Measurements from ENCODE around the gene RUNX1. TPM values are rescaled to one million over a fixed set of nuclear protein-coding genes. Genes with fewer than 3 reads are reported as not detected.

The RUNX1 gene
- total and polyA plus RNA-seq, 8 donors: 7.5 to 89.6 (median 10.8) TPM

DNA sequence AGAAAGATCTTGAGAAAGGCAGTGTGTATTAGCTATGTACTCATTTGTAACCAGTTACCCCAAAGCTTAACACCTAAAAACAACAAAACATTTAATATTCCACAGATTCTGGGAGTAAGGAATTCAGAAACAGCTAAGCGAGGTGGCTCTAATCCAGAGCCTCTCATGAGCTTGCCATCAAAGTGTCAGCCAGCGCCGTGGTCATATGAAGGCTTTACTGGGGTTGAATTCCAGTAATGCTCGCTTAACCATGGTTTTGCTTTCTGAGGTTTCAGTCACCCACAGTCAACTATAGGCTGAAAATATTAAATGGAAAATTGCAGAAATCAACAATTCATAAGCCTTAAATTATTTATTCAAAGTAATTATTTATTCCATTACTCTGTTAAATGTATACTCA, 278.5 kb downstream of the RUNX1 start:
- Histone ChIP-seq H3K36me3 (no peaks in the 10 kb centered on the region), H3K4me1 (no peaks in the 10 kb centered on the region), H3K27ac (no peak overlapping the region), H3K4me3 (no peak overlapping the region), H3K9me3 (no peaks in the 10 kb centered on the region), H3K27me3 (peaks cover 0 to 4% of the 10 kb centered on the region in 2 donors)
- ATAC-seq: no peak
- DNase-seq: no peak
- intact Hi-C loops (cut with DNase I): no loop called here
- TF ChIP-seq, protein P1, sequence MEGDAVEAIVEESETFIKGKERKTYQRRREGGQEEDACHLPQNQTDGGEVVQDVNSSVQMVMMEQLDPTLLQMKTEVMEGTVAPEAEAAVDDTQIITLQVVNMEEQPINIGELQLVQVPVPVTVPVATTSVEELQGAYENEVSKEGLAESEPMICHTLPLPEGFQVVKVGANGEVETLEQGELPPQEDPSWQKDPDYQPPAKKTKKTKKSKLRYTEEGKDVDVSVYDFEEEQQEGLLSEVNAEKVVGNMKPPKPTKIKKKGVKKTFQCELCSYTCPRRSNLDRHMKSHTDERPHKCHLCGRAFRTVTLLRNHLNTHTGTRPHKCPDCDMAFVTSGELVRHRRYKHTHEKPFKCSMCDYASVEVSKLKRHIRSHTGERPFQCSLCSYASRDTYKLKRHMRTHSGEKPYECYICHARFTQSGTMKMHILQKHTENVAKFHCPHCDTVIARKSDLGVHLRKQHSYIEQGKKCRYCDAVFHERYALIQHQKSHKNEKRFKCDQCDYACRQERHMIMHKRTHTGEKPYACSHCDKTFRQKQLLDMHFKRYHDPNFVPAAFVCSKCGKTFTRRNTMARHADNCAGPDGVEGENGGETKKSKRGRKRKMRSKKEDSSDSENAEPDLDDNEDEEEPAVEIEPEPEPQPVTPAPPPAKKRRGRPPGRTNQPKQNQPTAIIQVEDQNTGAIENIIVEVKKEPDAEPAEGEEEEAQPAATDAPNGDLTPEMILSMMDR (IDR thresholded peaks at IDR 0.05): no peak

DNA sequence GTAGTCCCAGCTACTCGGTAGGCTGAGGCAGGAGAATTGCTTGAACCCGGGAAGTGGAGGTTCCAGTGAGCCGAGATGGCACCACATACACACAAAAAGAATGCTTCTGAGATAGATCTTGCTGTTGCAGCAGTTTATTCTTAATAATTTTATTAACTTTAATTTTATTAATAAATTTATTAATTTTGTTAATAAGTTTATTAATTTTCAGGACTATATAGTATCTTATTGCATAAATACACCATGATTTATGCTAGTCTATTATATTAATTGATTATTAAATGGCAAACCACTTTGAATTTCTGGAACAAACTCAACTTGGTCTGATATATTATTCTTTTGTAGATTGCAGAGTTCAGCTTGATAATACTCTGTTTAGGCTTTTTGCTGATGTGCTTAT, 280.8 kb downstream of the RUNX1 start:
- ATAC-seq: no peak

DNA sequence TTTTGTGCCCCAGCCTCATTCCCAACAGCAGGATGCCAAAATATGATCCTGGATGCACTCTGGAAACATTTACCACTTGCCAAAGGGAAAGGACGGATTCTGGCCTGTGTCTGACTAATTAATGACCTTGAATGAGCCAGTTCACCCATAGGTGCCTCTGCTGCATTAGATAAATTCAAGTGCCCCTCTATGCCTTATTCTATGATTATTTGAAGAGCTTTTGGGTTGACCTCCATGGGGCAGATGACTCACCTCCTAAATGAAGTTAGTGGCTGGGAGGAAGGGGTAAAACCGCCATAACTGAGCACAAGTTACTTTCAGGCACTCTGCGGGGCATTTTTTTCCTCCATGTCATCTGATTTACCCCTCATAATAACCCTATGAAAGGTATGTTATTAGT, 282.2 kb downstream of the RUNX1 start:
- no peaks in the 10 kb centered on the region for H3K4me1 ChIP-seq
- H3K4me3 ChIP-seq: no peak overlapping the region
- ATAC-seq: no peak
- no peak overlapping the region for H3K27ac ChIP-seq
- intact Hi-C loops (cut with DNase I): no loop called here
- H3K36me3 ChIP-seq: no peaks in the 10 kb centered on the region
- TF ChIP-seq, protein P1 (IDR thresholded peaks at IDR 0.05): no peak
- H3K27me3 ChIP-seq: peaks cover 0 to 4% of the 10 kb centered on the region in 2 donors
- no peak for DNase-seq
- no peaks in the 10 kb centered on the region for H3K9me3 ChIP-seq

More for the DNA sequence above, 280.8 kb downstream of the RUNX1 start:
- Histone ChIP-seq H3K27ac (no peak overlapping the region), H3K27me3 (peaks cover 0 to 4% of the 10 kb centered on the region in 2 donors), H3K36me3 (no peaks in the 10 kb centered on the region), H3K9me3 (no peaks in the 10 kb centered on the region), H3K4me1 (no peaks in the 10 kb centered on the region), H3K4me3 (no peak overlapping the region)
- no peak for DNase-seq
- intact Hi-C loops (cut with DNase I): no loop called here
- TF ChIP-seq, protein P1 (IDR thresholded peaks at IDR 0.05): no peak

DNA sequence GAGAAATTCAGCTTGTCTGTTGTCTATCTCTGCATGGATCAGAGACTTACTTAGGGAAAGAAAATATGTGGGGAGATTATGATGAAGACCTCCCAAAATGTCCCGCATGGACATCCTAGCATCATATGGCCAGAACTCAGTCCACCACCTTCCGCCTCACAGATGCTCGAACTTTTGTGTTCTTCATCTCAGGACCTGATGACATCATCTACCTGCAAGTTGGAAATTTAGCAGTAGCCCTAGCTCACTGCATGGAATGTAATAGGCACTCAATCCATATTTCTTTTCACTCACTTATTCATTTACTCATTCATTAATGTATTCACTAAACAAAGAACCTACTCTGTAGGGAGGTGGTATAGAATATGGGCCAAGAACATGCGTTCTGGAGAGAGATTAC, 283.5 kb downstream of the RUNX1 start:
- Histone ChIP-seq H3K27me3 (no peaks in the 10 kb centered on the region), H3K4me1 (no peaks in the 10 kb centered on the region), H3K27ac (no peak overlapping the region), H3K9me3 (no peaks in the 10 kb centered on the region), H3K4me3 (no peak overlapping the region), H3K36me3 (no peaks in the 10 kb centered on the region)
- DNase-seq (no peak), ATAC-seq (no peak)
- intact Hi-C loops (cut with DNase I): no loop called here
- TF ChIP-seq, protein P1 (IDR thresholded peaks at IDR 0.05): no peak

DNA sequence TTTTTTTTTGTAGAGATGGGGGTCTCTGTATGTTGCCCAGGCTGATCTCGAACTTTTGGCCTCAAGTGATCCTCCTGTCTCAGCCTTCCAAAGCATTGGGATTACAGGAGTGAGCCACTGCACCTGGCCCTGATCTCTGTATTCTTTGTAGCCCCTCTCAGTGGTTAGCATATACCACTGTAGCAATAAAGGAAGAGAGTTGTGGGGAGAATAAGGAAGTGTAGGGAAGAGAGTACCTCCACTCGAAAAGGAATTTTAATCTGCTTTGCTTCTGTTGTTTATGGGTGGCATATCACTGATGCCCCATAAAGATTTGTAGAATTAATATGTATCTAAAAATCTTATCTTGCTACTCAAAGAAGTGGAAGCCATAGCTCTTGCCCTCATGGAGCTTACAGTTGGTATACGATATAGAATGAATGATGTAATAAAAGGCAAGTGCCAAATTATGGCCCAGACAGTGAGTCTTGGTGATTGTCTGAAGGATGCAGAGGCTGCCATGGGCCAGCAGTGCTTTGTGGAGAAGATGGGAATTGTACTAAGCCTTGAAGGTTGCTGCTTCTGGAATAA, 284.3 kb downstream of the RUNX1 start:
- no peak overlapping the region for H3K27ac ChIP-seq
- intact Hi-C loops (cut with DNase I): no loop called here
- H3K4me1 ChIP-seq: no peaks in the 10 kb centered on the region
- DNase-seq: no peak
- H3K9me3 ChIP-seq: no peaks in the 10 kb centered on the region
- no peak overlapping the region for H3K4me3 ChIP-seq
- H3K36me3 ChIP-seq: no peaks in the 10 kb centered on the region
- H3K27me3 ChIP-seq: no peaks in the 10 kb centered on the region
- TF ChIP-seq, protein P1 (IDR thresholded peaks at IDR 0.05): no peak
- ATAC-seq: no peak
